Superior temporal gyrus (tissue), 1 donor: ENCODE data around the gene PRAMEF13.
"Not testable (repeated sequence)": the region's sequence is repeated elsewhere in the genome, so short reads cannot be mapped to it uniquely, and the experiment has no call there.

ENCODE experiments used
- DNase-seq: peaks from one replicate; pipeline ENCODE4 v3.0.0-alpha.2; 2016; ENCODE audit errors: extremely low spot score

PRAMEF13 gene

DNA sequence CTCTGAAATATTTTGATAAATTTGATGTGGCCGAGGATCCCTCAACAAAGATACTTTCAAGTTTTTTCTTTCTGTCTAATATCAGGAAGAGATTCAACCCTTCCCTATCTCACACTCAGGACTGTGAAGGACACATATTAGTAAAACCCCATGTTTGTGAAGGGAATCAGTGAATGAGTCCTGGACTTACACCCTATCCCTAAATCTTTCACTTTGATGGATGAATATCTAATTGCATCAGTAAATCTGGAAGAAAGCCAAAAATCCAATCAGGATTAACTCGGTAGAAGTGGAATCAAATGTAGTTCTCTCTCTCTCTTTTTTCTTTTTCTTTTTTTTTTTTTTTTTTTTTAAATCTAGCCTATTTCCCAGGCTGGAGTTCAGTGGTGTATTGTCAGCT, 29.7 kb downstream of the PRAMEF13 start, which contains the start of gene PRAMEF9:
Gene PRAMEF9 (plus strand): TSS at position 301 of the 400 bp plus-strand sequence. CDS start 3,433 bp downstream, outside the sequence.
- not testable (repeated sequence) for DNase-seq

- not testable (repeated sequence) for DNase-seq
Measured at GRCh38 chr1:13165531-13165930, 35.7 kb downstream of the PRAMEF13 start, which contains the start of gene HNRNPCL4. TSS of gene HNRNPCL4 (minus strand) at chr1:13165631. CDS start at chr1:13165467, 164 bp downstream.

GRCh38 chr1:13155909-13156308, 45.3 kb downstream of the PRAMEF13 start, which contains the start of gene PRAMEF26:
TSS of gene PRAMEF26 (minus strand) at chr1:13156009. CDS start at chr1:13153095, 2,914 bp downstream.
- not testable (repeated sequence) for DNase-seq
